GM15510 (cell line): ENCODE results near the gene TRMT112.

ENCODE experiments used
- POLR2A ChIP-seq: IDR thresholded peaks from 3 replicates; pipeline ENCODE4 v1.6.1; 2011; ENCODE audit warnings: borderline replicate concordance; ENCODE audit not compliant: insufficient read length; ENCODE audit errors: extremely low read depth

Gene TRMT112

GRCh38 chr11:64341851-64342791, 24.8 kb upstream of the TRMT112 start:
- no peak for TF ChIP-seq POLR2A

- no peak for TF ChIP-seq POLR2A
Measured at GRCh38 chr11:64341429-64341828, 24.1 kb upstream of the TRMT112 start.

GRCh38 chr11:64340671-64341335, 23.4 kb upstream of the TRMT112 start:
- TF ChIP-seq POLR2A: no peak

- TF ChIP-seq POLR2A: peak; percentile 72
Measured at GRCh38 chr11:64339754-64340408, 22.5 kb upstream of the TRMT112 start, which contains the start of gene CCDC88B. CCDC88B (plus strand) TSS chr11:64340204; CDS start chr11:64340267, 63 bp downstream.

GRCh38 chr11:64339286-64339685, 21.9 kb upstream of the TRMT112 start:
- no peak for TF ChIP-seq POLR2A

GRCh38 chr11:64338716-64339115, 21.4 kb upstream of the TRMT112 start:
- TF ChIP-seq POLR2A: no peak

- no peak for TF ChIP-seq POLR2A
Measured at GRCh38 chr11:64337538-64338249, 20.3 kb upstream of the TRMT112 start.

GRCh38 chr11:64334764-64335735, 17.7 kb upstream of the TRMT112 start:
- TF ChIP-seq POLR2A: no peak

GRCh38 chr11:64333556-64333955, 16.2 kb upstream of the TRMT112 start:
- TF ChIP-seq POLR2A: no peak

GRCh38 chr11:64331569-64332371, 14.4 kb upstream of the TRMT112 start:
- no peak for TF ChIP-seq POLR2A

GRCh38 chr11:64330888-64331287, 13.5 kb upstream of the TRMT112 start:
- no peak for TF ChIP-seq POLR2A

GRCh38 chr11:64327993-64328392, 10.6 kb upstream of the TRMT112 start:
- no peak for TF ChIP-seq POLR2A

GRCh38 chr11:64327375-64327774, 10.0 kb upstream of the TRMT112 start:
- TF ChIP-seq POLR2A: no peak
